Kidney glomerular epithelial cell (primary cell): Measurements from ENCODE around the gene GJB5.
"Not testable (repeated sequence)": the region's sequence is repeated elsewhere in the genome, so short reads cannot be mapped to it uniquely, and the experiment has no call there.

Source experiments
- DNase-seq: peaks from one replicate; lab custom pipeline; 2025; lab: John Stamatoyannopoulos, UW

The GJB5 gene

GRCh38 chr1:34745666-34746065, 9.2 kb upstream of the GJB5 start:
- no peak for DNase-seq

- no peak for DNase-seq
Observed at GRCh38 chr1:34746101-34746500, 8.7 kb upstream of the GJB5 start.

- no peak for DNase-seq
Observed at GRCh38 chr1:34746785-34747637, 7.8 kb upstream of the GJB5 start.

GRCh38 chr1:34747638-34747941, 7.3 kb upstream of the GJB5 start:
- no peak for DNase-seq

GRCh38 chr1:34749992-34750391, 4.9 kb upstream of the GJB5 start:
- DNase-seq, result no peak

GRCh38 chr1:34750610-34751009, 4.2 kb upstream of the GJB5 start:
- DNase-seq, result no peak

GRCh38 chr1:34753163-34753562, 1.7 kb upstream of the GJB5 start:
- no peak for DNase-seq

GRCh38 chr1:34755961-34756360, 1.1 kb downstream of the GJB5 start:
- DNase-seq, result no peak

GRCh38 chr1:34757386-34757785, 2.5 kb downstream of the GJB5 start:
- DNase-seq, result no peak

GRCh38 chr1:34758751-34759150, 3.9 kb downstream of the GJB5 start:
- DNase-seq, result peak; percentile 77

- no peak for DNase-seq
Observed at GRCh38 chr1:34759503-34760357, 4.9 kb downstream of the GJB5 start, which contains the start of gene GJB4. Gene GJB4, plus strand, starts transcription at chr1:34759740. Its CDS starts 1,515 bp downstream, at chr1:34761255.

- DNase-seq, result no peak
Observed at GRCh38 chr1:34761176-34761761, 6.4 kb downstream of the GJB5 start.

GRCh38 chr1:34761776-34762307, 7.0 kb downstream of the GJB5 start:
- DNase-seq, result no peak

- no peak for DNase-seq
Observed at GRCh38 chr1:34762474-34763141, 7.8 kb downstream of the GJB5 start.

GRCh38 chr1:34763142-34763781, 8.4 kb downstream of the GJB5 start:
- peak; percentile 65 for DNase-seq

- no peak for DNase-seq
Observed at GRCh38 chr1:34768856-34769255, 14.0 kb downstream of the GJB5 start.

- no peak for DNase-seq
Observed at GRCh38 chr1:34770891-34771504, 16.2 kb downstream of the GJB5 start.

- DNase-seq, result no peak
Observed at GRCh38 chr1:34771573-34772371, 16.9 kb downstream of the GJB5 start.

- DNase-seq, result not testable (repeated sequence)
Observed at GRCh38 chr1:34773114-34773513, 18.3 kb downstream of the GJB5 start.

GRCh38 chr1:34774957-34775356, 20.1 kb downstream of the GJB5 start:
- no peak for DNase-seq
